HepG2 (cell line): ENCODE data around the gene CLIC4. TPM values are rescaled to one million over a fixed set of nuclear protein-coding genes. Genes with fewer than 3 reads are reported as not detected.

Source experiments
- IKZF4 ChIP-seq: sonication (generic); formaldehyde crosslinking; IDR thresholded peaks from 2 replicates; pipeline ENCODE4 v1.5.1; 2020; ENCODE audit warnings: borderline replicate concordance, mild to moderate bottlenecking, low read depth, missing genetic modification reagents; ENCODE audit errors: not compliant biosample characterization
- KAT2B ChIP-seq: fragments of 150-350 bp; IDR thresholded peaks from 2 replicates; pipeline ENCODE4 v1.6.1; 2014; ENCODE audit warnings: low read depth, low read length, borderline replicate concordance
- MED13 ChIP-seq: sonication (generic); formaldehyde crosslinking; IDR thresholded peaks from 2 replicates; pipeline ENCODE4 v1.5.0; 2020; ENCODE audit warnings: missing genetic modification reagents
- MYNN ChIP-seq: sonication (generic); formaldehyde crosslinking; IDR thresholded peaks from 2 replicates; pipeline ENCODE4 v1.4.0; 2020; ENCODE audit warnings: mild to moderate bottlenecking, low read depth, missing genetic modification reagents
- SIN3A ChIP-seq: IDR thresholded peaks from 2 replicates; pipeline ENCODE4 v1.6.1; 2011; ENCODE audit warnings: low read depth, mild to moderate bottlenecking, control low read depth, low read length, borderline replicate concordance
- SMAD1 ChIP-seq: sonication (generic); formaldehyde crosslinking; IDR thresholded peaks from 2 replicates; pipeline ENCODE4 v1.4.0; 2020; ENCODE audit warnings: missing genetic modification reagents, low read depth, mild to moderate bottlenecking, borderline replicate concordance
- TGIF2 ChIP-seq: IDR thresholded peaks from 2 replicates; pipeline ENCODE4 v1.6.1; 2016; ENCODE audit warnings: control low read depth, missing compliant biosample characterization
- ZNF230 ChIP-seq: sonication (generic); formaldehyde crosslinking; IDR thresholded peaks from 2 replicates; pipeline ENCODE4 v1.4.0; 2020; ENCODE audit warnings: mild to moderate bottlenecking, missing genetic modification reagents
- ZNF251 ChIP-seq: sonication (generic); formaldehyde crosslinking; IDR thresholded peaks from 2 replicates; pipeline ENCODE4 v1.9.0; 2021; ENCODE audit warnings: mild to moderate bottlenecking, missing genetic modification reagents
- ZNF839 ChIP-seq: sonication (generic); formaldehyde crosslinking; IDR thresholded peaks from 2 replicates; pipeline ENCODE4 v1.4.0; 2020; ENCODE audit warnings: missing genetic modification reagents, mild to moderate bottlenecking, borderline replicate concordance
- polyA plus RNA-seq, 8 experiments: library from polyadenylated mRNA; depleted of rRNA in 3 of 8; stranded (reverse) in 7 of 8; unstranded in 1 of 8; fragments of >200 nt; fragmentation: Illumina TruSeq in 4 of 8; extraction: Trizol in 4 of 8; gene quantifications; 2 replicates each; pipeline versions ENCODE4 v1.2.1 to v1.2.3, GENCODE V29; 2011 to 2016; ENCODE audit warnings: low read depth in 4 of 8, missing spikeins in 1 of 8, mixed read lengths in 1 of 8; ENCODE audit not compliant: insufficient read depth in 1 of 8
- total RNA-seq, 5 experiments: library from RNA; depleted of rRNA; stranded (reverse); fragments of >200 nt; fragmentation: Illumina TruSeq; extraction: Trizol; gene quantifications; 2 replicates each; pipeline ENCODE4 v1.2.3, GENCODE V29; 2016; ENCODE audit warnings: low read depth in 1 of 5
- TF ChIP-seq, protein P1 (sequence below): sonication (generic); formaldehyde crosslinking; IDR thresholded peaks from 2 replicates; pipeline ENCODE4 v1.5.1; 2020; ENCODE audit warnings: missing genetic modification reagents, mild to moderate bottlenecking, borderline replicate concordance
- TF ChIP-seq, protein P2 (sequence below): sonication (generic); formaldehyde crosslinking; IDR thresholded peaks from 2 replicates; pipeline ENCODE4 v1.9.0; 2022; ENCODE audit warnings: missing genetic modification reagents, mild to moderate bottlenecking, borderline replicate concordance
- TF ChIP-seq, protein P3 (sequence below): sonication (generic); formaldehyde crosslinking; IDR thresholded peaks from 2 replicates; pipeline ENCODE4 v1.8.0; 2022; ENCODE audit warnings: missing genetic modification reagents, low read depth, mild to moderate bottlenecking, borderline replicate concordance
- TF ChIP-seq, protein P4 (sequence below): sonication (generic); formaldehyde crosslinking; IDR thresholded peaks from 2 replicates; pipeline ENCODE4 v1.4.0; 2020; ENCODE audit warnings: missing genetic modification reagents, borderline replicate concordance
- TF ChIP-seq, protein P5 (sequence below), 2 experiments: sonication (generic) in 1 of 2; formaldehyde crosslinking in 1 of 2; IDR thresholded peaks; 2 replicates each; pipeline versions ENCODE4 v1.4.0 to v1.6.1; 2016 to 2020; ENCODE audit warnings: borderline replicate concordance in 1 of 2, low read depth in 1 of 2, mild to moderate bottlenecking in 1 of 2, missing genetic modification reagents in 1 of 2

The CLIC4 gene
- total and polyA plus RNA-seq, 2 of the 13 experiments (the other 11 are each of a cell fraction or from before 2014, with no cell fraction given), result 23.3 to 77.4 TPM

DNA sequence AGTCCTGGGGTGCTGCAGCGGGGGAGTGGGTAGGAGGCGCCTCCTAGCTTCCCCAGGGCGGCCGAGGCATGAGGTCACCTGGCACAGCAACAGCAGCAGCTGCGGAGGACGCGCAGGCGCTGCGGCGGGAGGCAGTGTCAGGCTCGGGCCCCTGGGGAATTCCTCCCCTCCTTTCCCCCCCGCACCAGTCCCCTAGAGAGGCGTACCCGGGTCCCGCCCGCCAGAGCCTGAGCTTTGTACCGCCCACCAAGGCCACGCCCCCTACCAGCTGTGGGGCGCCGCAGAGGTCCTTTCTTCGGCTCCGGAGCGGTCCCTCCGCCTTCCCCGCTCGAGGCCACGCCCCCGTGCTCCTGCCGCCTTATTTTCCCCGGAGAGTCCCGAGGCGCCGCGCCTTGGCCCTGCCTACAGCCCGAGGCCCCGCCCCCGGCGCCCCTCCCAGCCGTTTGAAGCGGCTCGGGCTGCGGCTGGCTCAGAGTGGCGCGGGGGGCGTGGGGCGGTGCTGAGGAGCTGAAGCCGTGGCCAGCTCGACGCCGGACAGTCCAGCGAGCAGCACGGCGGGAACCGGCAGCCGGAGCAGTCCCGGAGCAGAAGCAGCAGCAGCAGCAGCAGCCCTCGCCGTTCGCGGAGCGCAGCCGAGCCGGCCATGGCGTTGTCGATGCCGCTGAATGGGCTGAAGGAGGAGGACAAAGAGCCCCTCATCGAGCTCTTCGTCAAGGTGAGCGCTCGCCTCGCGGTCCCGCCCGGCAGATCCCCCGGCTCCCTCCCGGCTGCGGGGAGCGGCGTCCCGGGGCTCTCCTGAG is at the start of gene CLIC4 (continued):
- TF ChIP-seq IKZF4 (CRISPR knock-in tag) (no peak), KAT2B (no peak), SIN3A (peak; percentile 70; the same call in 1 of the 2 replicates), ZNF251 (CRISPR knock-in tag) (no peak), MYNN (CRISPR knock-in tag) (no peak), TGIF2 (CRISPR knock-in tag) (no peak; the same call in 1 of the 2 replicates), MED13 (CRISPR knock-in tag) (peak; percentile 19; the same call in 1 of the 2 replicates), ZNF230 (peak; percentile 21; the same call in 1 of the 2 replicates), ZNF839 (CRISPR knock-in tag) (no peak), SMAD1 (no peak)
- TF ChIP-seq, protein P1, sequence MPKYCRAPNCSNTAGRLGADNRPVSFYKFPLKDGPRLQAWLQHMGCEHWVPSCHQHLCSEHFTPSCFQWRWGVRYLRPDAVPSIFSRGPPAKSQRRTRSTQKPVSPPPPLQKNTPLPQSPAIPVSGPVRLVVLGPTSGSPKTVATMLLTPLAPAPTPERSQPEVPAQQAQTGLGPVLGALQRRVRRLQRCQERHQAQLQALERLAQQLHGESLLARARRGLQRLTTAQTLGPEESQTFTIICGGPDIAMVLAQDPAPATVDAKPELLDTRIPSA (CRISPR knock-in tag), result 0 out of 2 replicates have a peak, but pooled peaks have one; percentile 13
- TF ChIP-seq, protein P2, sequence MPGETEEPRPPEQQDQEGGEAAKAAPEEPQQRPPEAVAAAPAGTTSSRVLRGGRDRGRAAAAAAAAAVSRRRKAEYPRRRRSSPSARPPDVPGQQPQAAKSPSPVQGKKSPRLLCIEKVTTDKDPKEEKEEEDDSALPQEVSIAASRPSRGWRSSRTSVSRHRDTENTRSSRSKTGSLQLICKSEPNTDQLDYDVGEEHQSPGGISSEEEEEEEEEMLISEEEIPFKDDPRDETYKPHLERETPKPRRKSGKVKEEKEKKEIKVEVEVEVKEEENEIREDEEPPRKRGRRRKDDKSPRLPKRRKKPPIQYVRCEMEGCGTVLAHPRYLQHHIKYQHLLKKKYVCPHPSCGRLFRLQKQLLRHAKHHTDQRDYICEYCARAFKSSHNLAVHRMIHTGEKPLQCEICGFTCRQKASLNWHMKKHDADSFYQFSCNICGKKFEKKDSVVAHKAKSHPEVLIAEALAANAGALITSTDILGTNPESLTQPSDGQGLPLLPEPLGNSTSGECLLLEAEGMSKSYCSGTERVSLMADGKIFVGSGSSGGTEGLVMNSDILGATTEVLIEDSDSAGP (CRISPR knock-in tag), result peak; percentile 95
- TF ChIP-seq, protein P3, sequence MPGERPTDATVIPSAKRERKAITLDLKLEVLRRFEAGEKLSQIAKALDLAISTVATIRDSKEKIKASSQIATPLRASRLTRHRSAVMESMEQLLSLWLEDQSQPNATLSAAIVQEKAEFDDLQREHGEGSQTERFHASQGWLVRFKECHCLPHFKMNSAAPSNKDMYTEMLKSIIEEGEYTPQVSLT (CRISPR knock-in tag), result no peak
- TF ChIP-seq, protein P4, sequence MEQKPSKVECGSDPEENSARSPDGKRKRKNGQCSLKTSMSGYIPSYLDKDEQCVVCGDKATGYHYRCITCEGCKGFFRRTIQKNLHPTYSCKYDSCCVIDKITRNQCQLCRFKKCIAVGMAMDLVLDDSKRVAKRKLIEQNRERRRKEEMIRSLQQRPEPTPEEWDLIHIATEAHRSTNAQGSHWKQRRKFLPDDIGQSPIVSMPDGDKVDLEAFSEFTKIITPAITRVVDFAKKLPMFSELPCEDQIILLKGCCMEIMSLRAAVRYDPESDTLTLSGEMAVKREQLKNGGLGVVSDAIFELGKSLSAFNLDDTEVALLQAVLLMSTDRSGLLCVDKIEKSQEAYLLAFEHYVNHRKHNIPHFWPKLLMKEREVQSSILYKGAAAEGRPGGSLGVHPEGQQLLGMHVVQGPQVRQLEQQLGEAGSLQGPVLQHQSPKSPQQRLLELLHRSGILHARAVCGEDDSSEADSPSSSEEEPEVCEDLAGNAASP, result peak; percentile 33; the same call in 1 of the 2 replicates
- TF ChIP-seq, protein P5, sequence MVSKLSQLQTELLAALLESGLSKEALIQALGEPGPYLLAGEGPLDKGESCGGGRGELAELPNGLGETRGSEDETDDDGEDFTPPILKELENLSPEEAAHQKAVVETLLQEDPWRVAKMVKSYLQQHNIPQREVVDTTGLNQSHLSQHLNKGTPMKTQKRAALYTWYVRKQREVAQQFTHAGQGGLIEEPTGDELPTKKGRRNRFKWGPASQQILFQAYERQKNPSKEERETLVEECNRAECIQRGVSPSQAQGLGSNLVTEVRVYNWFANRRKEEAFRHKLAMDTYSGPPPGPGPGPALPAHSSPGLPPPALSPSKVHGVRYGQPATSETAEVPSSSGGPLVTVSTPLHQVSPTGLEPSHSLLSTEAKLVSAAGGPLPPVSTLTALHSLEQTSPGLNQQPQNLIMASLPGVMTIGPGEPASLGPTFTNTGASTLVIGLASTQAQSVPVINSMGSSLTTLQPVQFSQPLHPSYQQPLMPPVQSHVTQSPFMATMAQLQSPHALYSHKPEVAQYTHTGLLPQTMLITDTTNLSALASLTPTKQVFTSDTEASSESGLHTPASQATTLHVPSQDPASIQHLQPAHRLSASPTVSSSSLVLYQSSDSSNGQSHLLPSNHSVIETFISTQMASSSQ (IDR thresholded peaks at IDR 0.05; ENCODE audit: low read depth), result no peak
- TF ChIP-seq, protein P5 (CRISPR knock-in tag; IDR thresholded peaks at IDR 0.05; ENCODE audit: borderline replicate concordance), result peak; percentile 44; the same call in 1 of the 2 replicates
